IMR-90 (cell line): Measurements from ENCODE around the gene TTC23. TPM values are rescaled to one million over a fixed set of nuclear protein-coding genes. Genes with fewer than 3 reads are reported as not detected.

Experiments used
- ATAC-seq: fragments of 200-7000 bp; cut with Tn5 transposase; 2 replicates; pipeline ENCODE4 v1.9.1; 2020; ENCODE audit warnings: low read depth, mild to moderate bottlenecking, moderate library complexity
- BruUV-seq: library from RNA; stranded (reverse); fragments of 400-500 nt; replicated peaks from 2 replicates; lab custom pipeline; 2021; lab: Mats Ljungman, UMichigan
- CTCF ChIA-PET: fragments of 300-600 bp; formaldehyde crosslinking; extraction: SDS; loops from one replicate; lab custom pipeline; 2021; ENCODE audit warnings: antibody characterized with exemption; lab: Yijun Ruan, JAX
- POLR2A ChIA-PET: fragments of 300-600 bp; sonication (Branson Sonifier 250); formaldehyde crosslinking; loops from one replicate; lab custom pipeline; 2022; ENCODE audit warnings: antibody characterized with exemption; ENCODE audit not compliant: unreplicated experiment; lab: Charles Lee
- DNase-seq: peaks from one replicate; pipeline ENCODE4 v3.0.0; 2013
- H2AFZ ChIP-seq: replicated peaks from 2 replicates; pipeline ENCODE3; 2013; ENCODE audit warnings: low read length, mild to moderate bottlenecking; ENCODE audit not compliant: poor library complexity
- H2AK5ac ChIP-seq: 2 replicates; pipeline ENCODE4 v1.6.1; 2013; ENCODE audit warnings: low read depth, low read length, inconsistent platforms
- H2AK9ac ChIP-seq: replicated peaks from 2 replicates; pipeline ENCODE3; 2013; ENCODE audit warnings: mild to moderate bottlenecking, low read depth, low read length, moderate library complexity; ENCODE audit not compliant: poor library complexity
- H2BK120ac ChIP-seq: 2 replicates; pipeline ENCODE4 v1.6.1; 2013; ENCODE audit warnings: low read depth, low read length, inconsistent platforms
- H2BK15ac ChIP-seq: 3 replicates; pipeline ENCODE4 v1.6.1; 2013; ENCODE audit warnings: low read depth, low read length, inconsistent platforms
- H2BK20ac ChIP-seq: 2 replicates; pipeline ENCODE4 v1.6.1; 2013; ENCODE audit warnings: low read depth, mild to moderate bottlenecking, inconsistent platforms, low read length, moderate library complexity
- H2BK5ac ChIP-seq: 2 replicates; pipeline ENCODE4 v1.6.1; 2013; ENCODE audit warnings: mild to moderate bottlenecking, low read depth, low read length, inconsistent platforms; ENCODE audit not compliant: poor library complexity, severe bottlenecking
- H3K14ac ChIP-seq: replicated peaks from 2 replicates; pipeline ENCODE4 v1.6.1; 2013; ENCODE audit warnings: low read depth, low read length, inconsistent platforms
- H3K18ac ChIP-seq: 2 replicates; pipeline ENCODE4 v1.6.1; 2013; ENCODE audit warnings: low read depth, low read length, control low read depth
- H3K23ac ChIP-seq: 2 replicates; pipeline ENCODE4 v1.6.1; 2013; ENCODE audit warnings: low read depth, low read length, inconsistent platforms
- H3K27ac ChIP-seq: 2 replicates; pipeline ENCODE4 v1.5.1; 2013; ENCODE audit warnings: mild to moderate bottlenecking, control low read depth, low read length; ENCODE audit not compliant: insufficient read depth
- H3K27me3 ChIP-seq: 2 replicates; pipeline ENCODE4 v1.6.1; 2013; ENCODE audit warnings: low read length; ENCODE audit not compliant: control insufficient read depth, insufficient read depth
- H3K36me3 ChIP-seq: 2 replicates; pipeline ENCODE4 v1.6.1; 2013; ENCODE audit warnings: low read length, mixed read lengths; ENCODE audit not compliant: control insufficient read depth, insufficient read depth
- H3K4ac ChIP-seq: 2 replicates; pipeline ENCODE4 v1.6.1; 2013; ENCODE audit warnings: low read depth, low read length, inconsistent platforms
- H3K4me1 ChIP-seq: 2 replicates; pipeline ENCODE4 v1.6.1; 2013; ENCODE audit warnings: low read length, mixed read lengths; ENCODE audit not compliant: control insufficient read depth, insufficient read depth
- H3K4me2 ChIP-seq: 2 replicates; pipeline ENCODE4 v1.6.1; 2013; ENCODE audit warnings: low read depth, mild to moderate bottlenecking, control low read depth, low read length, moderate library complexity
- H3K4me3 ChIP-seq: 2 replicates; pipeline ENCODE4 v1.5.1; 2013; ENCODE audit warnings: low read depth, mild to moderate bottlenecking, control low read depth, low read length, moderate library complexity; ENCODE audit not compliant: insufficient read depth
- H3K56ac ChIP-seq: 2 replicates; pipeline ENCODE4 v1.6.1; 2013; ENCODE audit warnings: low read length, inconsistent platforms; ENCODE audit not compliant: insufficient read depth; ENCODE audit errors: extremely low read depth
- H3K79me1 ChIP-seq, 2 experiments: 2 replicates each; pipeline ENCODE4 v1.6.1; 2013; ENCODE audit warnings: low read length in 2 of 2, inconsistent platforms in 1 of 2, low read depth in 1 of 2
- H3K9ac ChIP-seq: 2 replicates; pipeline ENCODE4 v1.6.1; 2013; ENCODE audit warnings: low read depth, low read length, control low read depth
- H3K9me1 ChIP-seq: 2 replicates; pipeline ENCODE4 v1.6.1; 2013; ENCODE audit warnings: low read length, inconsistent platforms; ENCODE audit not compliant: insufficient read depth
- H3K9me3 ChIP-seq: 2 replicates; pipeline ENCODE4 v1.6.1; 2013; ENCODE audit warnings: low read length; ENCODE audit not compliant: control insufficient read depth, insufficient read depth
- H4K20me1 ChIP-seq: 2 replicates; pipeline ENCODE4 v1.6.1; 2013; ENCODE audit warnings: low read length, inconsistent platforms; ENCODE audit not compliant: insufficient read depth
- H4K5ac ChIP-seq: 2 replicates; pipeline ENCODE4 v1.6.1; 2013; ENCODE audit warnings: mild to moderate bottlenecking, low read depth, low read length, control low read depth
- H4K8ac ChIP-seq, 2 experiments: 2 replicates each; pipeline ENCODE4 v1.6.1; 2013; ENCODE audit warnings: low read depth in 2 of 2, low read length in 2 of 2, control low read depth in 1 of 2, inconsistent platforms in 1 of 2
- H4K91ac ChIP-seq: 2 replicates; pipeline ENCODE4 v1.6.1; 2013; ENCODE audit warnings: low read depth, low read length, inconsistent platforms; ENCODE audit not compliant: insufficient read depth
- BHLHE40 ChIP-seq: fragments of 150-350 bp; IDR thresholded peaks from 2 replicates; pipeline ENCODE4 v1.6.1; 2016; ENCODE audit warnings: mild to moderate bottlenecking, low read depth, low read length
- CEBPB ChIP-seq: IDR thresholded peaks from 2 replicates; pipeline ENCODE4 v1.6.1; 2012; ENCODE audit warnings: low read depth, low read length, improper control_type of control experiment
- CHD1 ChIP-seq: IDR thresholded peaks from 2 replicates; pipeline ENCODE4 v1.6.1; 2012; ENCODE audit warnings: low read depth, low read length, improper control_type of control experiment
- FOS ChIP-seq: fragments of 150-350 bp; IDR thresholded peaks from 2 replicates; pipeline ENCODE4 v1.6.1; 2016; ENCODE audit warnings: low read depth, low read length
- MAFK ChIP-seq: IDR thresholded peaks from 2 replicates; pipeline ENCODE4 v1.6.1; 2012; ENCODE audit warnings: low read depth, low read length, improper control_type of control experiment
- MAZ ChIP-seq: IDR thresholded peaks from 2 replicates; pipeline ENCODE4 v1.6.1; 2012; ENCODE audit warnings: low read depth, mild to moderate bottlenecking, low read length, improper control_type of control experiment, moderate library complexity, borderline replicate concordance
- MXI1 ChIP-seq: IDR thresholded peaks from 2 replicates; pipeline ENCODE4 v1.6.1; 2012; ENCODE audit warnings: low read depth, mild to moderate bottlenecking, low read length, moderate library complexity, borderline replicate concordance
- NFE2L2 ChIP-seq: fragments of 150-350 bp; IDR thresholded peaks from 2 replicates; pipeline ENCODE4 v1.6.1; 2016; ENCODE audit warnings: low read depth, mild to moderate bottlenecking, low read length
- POLR2A ChIP-seq: IDR thresholded peaks from 2 replicates; pipeline ENCODE4 v1.6.1; 2012; ENCODE audit warnings: mild to moderate bottlenecking, low read depth, low read length
- RAD21 ChIP-seq: IDR thresholded peaks from 2 replicates; pipeline ENCODE4 v1.6.1; 2012; ENCODE audit warnings: low read length, improper control_type of control experiment
- RCOR1 ChIP-seq: IDR thresholded peaks from 2 replicates; pipeline ENCODE4 v1.6.1; 2012; ENCODE audit warnings: mild to moderate bottlenecking, low read length, improper control_type of control experiment; ENCODE audit not compliant: insufficient replicate concordance
- RFX5 ChIP-seq: IDR thresholded peaks from 2 replicates; pipeline ENCODE4 v1.8.0; 2012; ENCODE audit warnings: low read depth, mild to moderate bottlenecking, low read length, moderate library complexity
- SMC3 ChIP-seq: fragments of 150-350 bp; IDR thresholded peaks from 2 replicates; pipeline ENCODE4 v1.6.1; 2016; ENCODE audit warnings: low read depth, mild to moderate bottlenecking, antibody characterized with exemption, low read length, moderate library complexity
- whole genome bisulfite sequencing, 2 experiments: methylation state at CpG; one replicate each; pipeline versions ENCODE4 v1.1.5 to v1.1.7; 2013; ENCODE audit warnings: missing lambda C conversion rate in 2 of 2; ENCODE audit not compliant: insufficient read length in 1 of 2; ENCODE audit errors: extremely low coverage in 2 of 2; 5-methylcytosine and 5-hydroxymethylcytosine counted together
- dilution Hi-C: fragments of 300-500 bp; cut with HindIII; formaldehyde crosslinking; loops from one replicate; pipeline ENCODE4 v1.14.3; 2018; ENCODE audit warnings: low sequenced_read_pairs; ENCODE audit not compliant: unreplicated experiment
- in situ Hi-C: fragments of 300-500 bp; cut with MboI; formaldehyde crosslinking; loops from 3 replicates; pipeline ENCODE4 v1.14.3; 2019; ENCODE audit warnings: low sequenced_read_pairs, inconsistent platforms, mixed read lengths
- intact Hi-C: fragments of 100-400 bp; cut with micrococcal nuclease; formaldehyde crosslinking; loops from 2 replicates; pipeline ENCODE4 v1.10.0; 2022
- polyA plus RNA-seq, 3 experiments: library from polyadenylated mRNA; depleted of rRNA; stranded (reverse); fragments of >200 nt; gene quantifications; 2 replicates each; pipeline ENCODE4 v1.2.3, GENCODE V29; 2012; ENCODE audit warnings: low replicate concordance in 1 of 3
- total RNA-seq: library from RNA; depleted of rRNA; stranded (reverse); fragments of >200 nt; gene quantifications from 2 replicates; pipeline ENCODE4 v1.2.3, GENCODE V29; 2012
- TF ChIP-seq, protein P1 (sequence below): fragments of 150-350 bp; IDR thresholded peaks from 2 replicates; pipeline ENCODE4 v1.6.1; 2016; ENCODE audit warnings: low read depth, mild to moderate bottlenecking, low read length, moderate library complexity, borderline replicate concordance
- TF ChIP-seq, protein P2 (sequence below): conservative IDR thresholded peaks from 2 replicates; pipeline ENCODE4 v1.5.1; 2012; ENCODE audit warnings: mild to moderate bottlenecking, low read depth, low read length, improper control_type of control experiment
- TF ChIP-seq, protein P3 (sequence below): fragments of 150-350 bp; IDR thresholded peaks from 2 replicates; pipeline ENCODE4 v1.6.1; 2017; ENCODE audit warnings: mild to moderate bottlenecking, antibody characterized with exemption, low read length, low read depth

Gene TTC23
- total and polyA plus RNA-seq, 2 of the 4 experiments (the other 2 are of a cell fraction) = 7.8 to 29.8 TPM

DNA sequence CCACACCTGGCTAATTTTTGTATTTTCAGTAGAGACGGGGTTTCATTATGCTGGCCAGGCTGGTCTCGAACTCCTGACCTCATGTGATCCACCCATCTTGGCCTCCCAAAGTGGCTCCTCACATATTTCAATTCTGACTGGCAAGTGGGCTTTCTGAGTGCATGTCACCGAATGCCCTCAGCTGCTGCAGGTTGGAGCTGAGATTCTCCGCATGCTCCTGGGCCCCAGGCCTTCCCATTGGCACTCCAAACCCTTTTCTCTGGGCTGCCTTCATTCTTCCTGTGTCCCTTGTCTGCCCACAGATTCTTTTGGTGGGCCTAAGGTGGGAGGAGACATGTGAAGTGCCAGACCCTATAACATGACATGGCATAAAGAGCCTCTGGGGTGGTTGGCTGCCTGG is 77.2 kb downstream of the TTC23 start:
- Histone ChIP-seq H4K91ac (no peak overlapping the region), H3K56ac (no peak overlapping the region), H2BK15ac (no peak overlapping the region), H3K4me2 (no peak overlapping the region), H2AFZ (no peak overlapping the region), H3K27ac (no peak overlapping the region), H3K4me3 (no peak overlapping the region), H3K23ac (no peak overlapping the region), H3K36me3 (peaks cover 16% of the 10 kb centered on the region), H3K18ac (no peak overlapping the region), H3K9me1 (peaks cover 28% of the 10 kb centered on the region), H2BK5ac (no peak overlapping the region), H2AK9ac (no peak overlapping the region), H4K5ac (no peak overlapping the region), H4K8ac (no peak overlapping the region), H2BK20ac (no peak overlapping the region), H3K79me1 (peaks cover 3 to 19% of the 10 kb centered on the region in 2 experiments; a peak in 3 of 4 replicates), H3K14ac (no peak overlapping the region), H2AK5ac (no peak overlapping the region), H3K9ac (no peak overlapping the region), H2BK120ac (no peak overlapping the region), H3K27me3 (no peaks in the 10 kb centered on the region), H3K9me3 (no peaks in the 10 kb centered on the region), H3K4ac (no peak overlapping the region), H3K4me1 (peaks cover 24% of the 10 kb centered on the region), H4K20me1 (peaks cover 8% of the 10 kb centered on the region; the same call in 1 of the 2 replicates)
- BruUV-seq = no TSS peak
- ATAC-seq (no peak), DNase-seq (no peak)
- dilution Hi-C loops = no loop called here
- CTCF ChIA-PET = interaction anchor here (0.5 kb wide), 1 partner anchor 24 kb away, joined by 4 read pairs; no protein-coding TSS in a partner anchor
- in situ Hi-C loops = no loop called here
- 100% methylated on average over 4 of the region's 4 CpGs; no CpG with 5 or more reads in 1 of the 2 experiments for WGBS, 2 experiments
- TF ChIP-seq RFX5 (no peak), CEBPB (no peak), RAD21 (no peak), BHLHE40 (no peak), MAZ (no peak), RCOR1 (no peak), MXI1 (no peak), MAFK (no peak), SMC3 (no peak), NFE2L2 (no peak), POLR2A (no peak), CHD1 (no peak), FOS (no peak)
- TF ChIP-seq, protein P1, sequence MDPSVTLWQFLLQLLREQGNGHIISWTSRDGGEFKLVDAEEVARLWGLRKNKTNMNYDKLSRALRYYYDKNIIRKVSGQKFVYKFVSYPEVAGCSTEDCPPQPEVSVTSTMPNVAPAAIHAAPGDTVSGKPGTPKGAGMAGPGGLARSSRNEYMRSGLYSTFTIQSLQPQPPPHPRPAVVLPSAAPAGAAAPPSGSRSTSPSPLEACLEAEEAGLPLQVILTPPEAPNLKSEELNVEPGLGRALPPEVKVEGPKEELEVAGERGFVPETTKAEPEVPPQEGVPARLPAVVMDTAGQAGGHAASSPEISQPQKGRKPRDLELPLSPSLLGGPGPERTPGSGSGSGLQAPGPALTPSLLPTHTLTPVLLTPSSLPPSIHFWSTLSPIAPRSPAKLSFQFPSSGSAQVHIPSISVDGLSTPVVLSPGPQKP = no peak
- TF ChIP-seq, protein P2, sequence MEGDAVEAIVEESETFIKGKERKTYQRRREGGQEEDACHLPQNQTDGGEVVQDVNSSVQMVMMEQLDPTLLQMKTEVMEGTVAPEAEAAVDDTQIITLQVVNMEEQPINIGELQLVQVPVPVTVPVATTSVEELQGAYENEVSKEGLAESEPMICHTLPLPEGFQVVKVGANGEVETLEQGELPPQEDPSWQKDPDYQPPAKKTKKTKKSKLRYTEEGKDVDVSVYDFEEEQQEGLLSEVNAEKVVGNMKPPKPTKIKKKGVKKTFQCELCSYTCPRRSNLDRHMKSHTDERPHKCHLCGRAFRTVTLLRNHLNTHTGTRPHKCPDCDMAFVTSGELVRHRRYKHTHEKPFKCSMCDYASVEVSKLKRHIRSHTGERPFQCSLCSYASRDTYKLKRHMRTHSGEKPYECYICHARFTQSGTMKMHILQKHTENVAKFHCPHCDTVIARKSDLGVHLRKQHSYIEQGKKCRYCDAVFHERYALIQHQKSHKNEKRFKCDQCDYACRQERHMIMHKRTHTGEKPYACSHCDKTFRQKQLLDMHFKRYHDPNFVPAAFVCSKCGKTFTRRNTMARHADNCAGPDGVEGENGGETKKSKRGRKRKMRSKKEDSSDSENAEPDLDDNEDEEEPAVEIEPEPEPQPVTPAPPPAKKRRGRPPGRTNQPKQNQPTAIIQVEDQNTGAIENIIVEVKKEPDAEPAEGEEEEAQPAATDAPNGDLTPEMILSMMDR = no peak
- TF ChIP-seq, protein P3, sequence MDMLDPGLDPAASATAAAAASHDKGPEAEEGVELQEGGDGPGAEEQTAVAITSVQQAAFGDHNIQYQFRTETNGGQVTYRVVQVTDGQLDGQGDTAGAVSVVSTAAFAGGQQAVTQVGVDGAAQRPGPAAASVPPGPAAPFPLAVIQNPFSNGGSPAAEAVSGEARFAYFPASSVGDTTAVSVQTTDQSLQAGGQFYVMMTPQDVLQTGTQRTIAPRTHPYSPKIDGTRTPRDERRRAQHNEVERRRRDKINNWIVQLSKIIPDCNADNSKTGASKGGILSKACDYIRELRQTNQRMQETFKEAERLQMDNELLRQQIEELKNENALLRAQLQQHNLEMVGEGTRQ = no peak
- POLR2A ChIA-PET = no interaction called here
- intact Hi-C loops = no loop called here
